Mucosa of gallbladder (tissue), 1 donor: ENCODE measurements around the gene MUC5AC. TPM values are rescaled to one million over a fixed set of nuclear protein-coding genes. Genes with fewer than 3 reads are reported as not detected.
"Not testable (repeated sequence)": the region's sequence is repeated elsewhere in the genome, so short reads cannot be mapped to it uniquely, and the experiment has no call there.

ENCODE experiments used
- DNase-seq: peaks from one replicate; pipeline ENCODE4 v3.0.0-alpha.2; 2020; ENCODE audit warnings: low spot score
- total RNA-seq: library from RNA; stranded (reverse); gene quantifications from one replicate; pipeline ENCODE4 v1.2.1, GENCODE V29; 2021
- donor health status: DM: no; HTN: no; CAD: no.

Gene MUC5AC, protein sequence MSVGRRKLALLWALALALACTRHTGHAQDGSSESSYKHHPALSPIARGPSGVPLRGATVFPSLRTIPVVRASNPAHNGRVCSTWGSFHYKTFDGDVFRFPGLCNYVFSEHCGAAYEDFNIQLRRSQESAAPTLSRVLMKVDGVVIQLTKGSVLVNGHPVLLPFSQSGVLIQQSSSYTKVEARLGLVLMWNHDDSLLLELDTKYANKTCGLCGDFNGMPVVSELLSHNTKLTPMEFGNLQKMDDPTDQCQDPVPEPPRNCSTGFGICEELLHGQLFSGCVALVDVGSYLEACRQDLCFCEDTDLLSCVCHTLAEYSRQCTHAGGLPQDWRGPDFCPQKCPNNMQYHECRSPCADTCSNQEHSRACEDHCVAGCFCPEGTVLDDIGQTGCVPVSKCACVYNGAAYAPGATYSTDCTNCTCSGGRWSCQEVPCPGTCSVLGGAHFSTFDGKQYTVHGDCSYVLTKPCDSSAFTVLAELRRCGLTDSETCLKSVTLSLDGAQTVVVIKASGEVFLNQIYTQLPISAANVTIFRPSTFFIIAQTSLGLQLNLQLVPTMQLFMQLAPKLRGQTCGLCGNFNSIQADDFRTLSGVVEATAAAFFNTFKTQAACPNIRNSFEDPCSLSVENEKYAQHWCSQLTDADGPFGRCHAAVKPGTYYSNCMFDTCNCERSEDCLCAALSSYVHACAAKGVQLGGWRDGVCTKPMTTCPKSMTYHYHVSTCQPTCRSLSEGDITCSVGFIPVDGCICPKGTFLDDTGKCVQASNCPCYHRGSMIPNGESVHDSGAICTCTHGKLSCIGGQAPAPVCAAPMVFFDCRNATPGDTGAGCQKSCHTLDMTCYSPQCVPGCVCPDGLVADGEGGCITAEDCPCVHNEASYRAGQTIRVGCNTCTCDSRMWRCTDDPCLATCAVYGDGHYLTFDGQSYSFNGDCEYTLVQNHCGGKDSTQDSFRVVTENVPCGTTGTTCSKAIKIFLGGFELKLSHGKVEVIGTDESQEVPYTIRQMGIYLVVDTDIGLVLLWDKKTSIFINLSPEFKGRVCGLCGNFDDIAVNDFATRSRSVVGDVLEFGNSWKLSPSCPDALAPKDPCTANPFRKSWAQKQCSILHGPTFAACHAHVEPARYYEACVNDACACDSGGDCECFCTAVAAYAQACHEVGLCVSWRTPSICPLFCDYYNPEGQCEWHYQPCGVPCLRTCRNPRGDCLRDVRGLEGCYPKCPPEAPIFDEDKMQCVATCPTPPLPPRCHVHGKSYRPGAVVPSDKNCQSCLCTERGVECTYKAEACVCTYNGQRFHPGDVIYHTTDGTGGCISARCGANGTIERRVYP (N-terminal part only)
- 18.6 TPM for total RNA-seq

DNA sequence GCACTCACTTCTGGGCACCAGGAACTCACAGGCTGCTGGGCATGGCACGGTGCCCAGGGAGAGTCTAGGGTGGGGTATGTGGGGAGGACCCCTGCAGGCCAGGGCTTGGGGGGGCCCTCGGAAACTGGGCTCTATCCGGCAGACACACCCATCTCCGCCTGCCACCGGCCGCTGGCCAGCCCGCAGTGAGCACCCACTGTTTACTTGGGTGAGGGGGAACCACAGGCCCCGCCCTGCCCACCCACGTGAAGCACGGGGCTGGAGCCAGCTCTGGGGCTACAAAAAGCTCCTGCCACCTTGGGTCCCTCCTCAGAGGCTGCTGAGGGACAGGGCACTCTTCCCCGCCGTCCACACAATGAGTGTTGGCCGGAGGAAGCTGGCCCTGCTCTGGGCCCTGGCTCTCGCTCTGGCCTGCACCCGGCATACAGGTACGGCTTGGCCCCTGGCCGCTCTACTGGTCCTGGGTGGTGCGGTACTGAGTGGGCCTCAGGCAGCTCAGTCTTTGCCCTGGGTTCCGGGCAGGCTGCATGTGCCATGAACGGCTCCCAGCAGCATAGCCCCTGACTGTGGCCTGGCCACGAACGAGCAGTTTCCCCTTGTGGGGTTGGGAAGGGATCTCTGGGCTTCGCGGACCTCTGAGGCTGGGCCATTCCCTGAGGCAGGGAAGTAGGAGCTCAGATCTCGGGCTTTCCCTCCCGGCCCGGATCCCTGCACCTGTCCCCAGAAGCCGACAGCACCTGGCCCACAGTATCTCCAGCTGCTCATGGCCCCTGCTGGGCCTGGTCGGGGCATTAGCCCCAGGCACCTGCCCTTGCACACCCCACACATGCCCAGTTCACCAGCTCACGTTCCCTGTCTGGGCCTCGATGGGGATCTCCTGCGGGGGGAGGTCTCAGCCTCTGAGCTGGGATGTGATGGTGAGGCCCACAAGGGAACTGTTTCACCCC is at the start of gene MUC5AC:
MUC5AC (plus strand) TSS at position 309 of the 947 bp plus-strand sequence; CDS start at position 356, 47 bp downstream.
- no peak for DNase-seq

DNA sequence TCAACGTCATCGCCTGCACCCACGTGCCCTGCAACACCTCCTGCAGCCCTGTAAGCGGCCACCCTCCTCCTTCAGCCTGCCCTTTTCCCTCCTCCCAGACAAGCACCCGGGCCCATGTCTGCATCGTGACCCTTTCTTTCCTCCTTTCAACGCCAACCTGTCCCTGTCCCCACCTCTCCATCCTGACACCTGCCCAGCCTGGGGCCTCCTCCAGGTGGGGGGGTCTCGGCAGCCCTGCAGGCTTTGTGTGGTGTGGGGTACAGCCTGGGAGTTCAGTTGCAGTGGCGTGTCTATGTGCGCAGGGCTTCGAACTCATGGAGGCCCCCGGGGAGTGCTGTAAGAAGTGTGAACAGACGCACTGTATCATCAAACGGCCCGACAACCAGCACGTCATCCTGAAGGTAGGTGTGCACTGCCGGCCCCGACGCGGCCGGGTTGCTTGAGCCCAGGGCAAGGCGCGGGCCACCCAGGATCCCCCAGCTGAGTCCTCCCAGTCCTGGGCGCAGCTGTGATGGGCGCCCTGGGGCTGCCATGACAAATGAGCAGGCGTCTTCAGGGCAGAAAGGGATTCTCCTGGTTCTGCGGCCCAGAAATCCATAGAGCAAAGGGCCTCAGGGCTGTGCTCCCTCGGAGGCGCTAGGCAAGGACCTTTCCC is 49.4 kb upstream of the MUC5AC start:
- DNase-seq = no peak

DNA sequence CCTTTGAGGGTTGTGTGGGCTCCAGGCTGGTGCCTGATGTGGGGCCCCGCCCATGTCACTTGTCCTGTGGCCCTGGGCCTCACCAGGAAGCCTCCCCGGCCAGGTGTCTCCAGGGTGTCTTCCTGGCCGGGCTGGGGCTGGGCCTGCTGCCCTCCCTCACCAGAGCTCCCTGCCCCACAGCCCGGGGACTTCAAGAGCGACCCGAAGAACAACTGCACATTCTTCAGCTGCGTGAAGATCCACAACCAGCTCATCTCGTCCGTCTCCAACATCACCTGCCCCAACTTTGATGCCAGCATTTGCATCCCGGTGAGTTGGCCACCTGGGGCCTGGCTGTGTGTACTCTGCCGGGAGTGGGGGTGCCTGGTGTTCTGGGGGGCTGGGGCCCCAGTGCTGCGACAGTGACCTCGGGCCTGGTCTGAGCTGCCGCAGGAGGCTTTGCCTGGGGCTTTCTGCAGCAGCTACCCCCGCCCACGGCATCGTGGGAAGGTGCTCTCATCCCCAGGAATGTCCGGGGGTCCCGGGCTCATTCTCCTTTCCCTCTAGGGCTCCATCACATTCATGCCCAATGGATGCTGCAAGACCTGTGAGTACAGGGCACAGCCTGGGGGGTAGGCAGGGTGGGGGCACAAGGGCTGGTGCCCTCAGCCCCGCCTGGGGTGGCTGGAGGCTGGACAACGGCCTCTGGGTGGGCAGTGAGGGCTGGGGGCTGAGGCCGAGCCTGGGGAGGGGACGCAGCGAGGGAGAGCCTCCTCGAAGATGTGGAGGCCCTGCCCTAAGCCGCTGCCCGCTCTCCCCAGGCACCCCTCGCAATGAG is 48.4 kb upstream of the MUC5AC start:
- DNase-seq = no peak

DNA sequence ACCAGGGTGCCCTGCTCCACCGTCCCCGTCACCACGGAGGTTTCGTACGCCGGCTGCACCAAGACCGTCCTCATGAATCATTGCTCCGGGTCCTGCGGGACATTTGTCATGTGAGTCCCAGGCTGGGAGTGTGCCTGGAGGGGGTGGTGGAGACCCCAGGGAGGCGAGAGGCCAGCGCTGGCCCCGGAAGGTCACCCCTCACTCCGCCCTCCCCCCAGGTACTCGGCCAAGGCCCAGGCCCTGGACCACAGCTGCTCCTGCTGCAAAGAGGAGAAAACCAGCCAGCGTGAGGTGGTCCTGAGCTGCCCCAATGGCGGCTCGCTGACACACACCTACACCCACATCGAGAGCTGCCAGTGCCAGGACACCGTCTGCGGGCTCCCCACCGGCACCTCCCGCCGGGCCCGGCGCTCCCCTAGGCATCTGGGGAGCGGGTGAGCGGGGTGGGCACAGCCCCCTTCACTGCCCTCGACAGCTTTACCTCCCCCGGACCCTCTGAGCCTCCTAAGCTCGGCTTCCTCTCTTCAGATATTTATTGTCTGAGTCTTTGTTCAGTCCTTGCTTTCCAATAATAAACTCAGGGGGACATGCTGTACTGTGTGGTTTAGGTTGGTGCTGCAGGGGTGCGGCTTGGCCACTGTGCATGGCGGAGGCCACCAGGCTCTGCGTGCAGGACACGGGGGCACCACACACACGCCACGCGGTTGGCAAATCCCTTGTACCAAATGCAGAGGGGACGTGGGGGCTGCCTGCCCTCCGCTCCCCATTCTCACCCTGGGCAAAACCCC is 47.6 kb upstream of the MUC5AC start:
- DNase-seq = no peak

DNA sequence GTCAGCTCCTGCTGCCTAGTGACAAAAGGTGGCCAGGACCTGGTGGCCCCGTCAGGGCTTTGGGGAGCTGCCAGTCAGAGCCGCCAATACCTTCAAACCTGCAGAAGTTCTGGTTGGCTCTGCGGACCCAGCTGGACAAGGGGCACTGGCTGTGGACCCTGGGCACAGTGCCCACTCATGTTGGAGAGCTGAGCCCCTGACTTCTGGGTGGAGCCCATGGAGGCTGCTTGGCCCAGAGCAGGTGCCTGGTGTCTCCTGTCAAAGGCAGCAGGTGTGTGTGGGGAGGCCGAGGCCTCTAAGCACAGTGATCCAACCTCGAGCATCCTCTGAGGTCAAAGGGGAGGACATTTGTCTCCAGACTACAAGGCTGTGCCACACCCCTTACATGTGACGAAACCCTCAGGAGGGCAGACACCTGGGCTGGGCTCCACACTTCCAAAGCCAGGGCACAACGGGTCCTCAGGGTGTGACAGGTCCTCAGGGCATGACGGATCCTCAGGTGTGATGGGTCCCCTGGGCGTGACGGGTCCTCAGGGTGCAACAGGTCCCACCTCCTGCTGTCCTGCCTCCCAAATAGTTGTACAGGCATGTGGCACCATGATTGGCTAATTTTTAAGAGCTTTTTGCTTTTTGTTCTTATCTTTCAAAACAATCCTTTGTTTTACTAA is 46.1 kb upstream of the MUC5AC start:
- no peak for DNase-seq

DNA sequence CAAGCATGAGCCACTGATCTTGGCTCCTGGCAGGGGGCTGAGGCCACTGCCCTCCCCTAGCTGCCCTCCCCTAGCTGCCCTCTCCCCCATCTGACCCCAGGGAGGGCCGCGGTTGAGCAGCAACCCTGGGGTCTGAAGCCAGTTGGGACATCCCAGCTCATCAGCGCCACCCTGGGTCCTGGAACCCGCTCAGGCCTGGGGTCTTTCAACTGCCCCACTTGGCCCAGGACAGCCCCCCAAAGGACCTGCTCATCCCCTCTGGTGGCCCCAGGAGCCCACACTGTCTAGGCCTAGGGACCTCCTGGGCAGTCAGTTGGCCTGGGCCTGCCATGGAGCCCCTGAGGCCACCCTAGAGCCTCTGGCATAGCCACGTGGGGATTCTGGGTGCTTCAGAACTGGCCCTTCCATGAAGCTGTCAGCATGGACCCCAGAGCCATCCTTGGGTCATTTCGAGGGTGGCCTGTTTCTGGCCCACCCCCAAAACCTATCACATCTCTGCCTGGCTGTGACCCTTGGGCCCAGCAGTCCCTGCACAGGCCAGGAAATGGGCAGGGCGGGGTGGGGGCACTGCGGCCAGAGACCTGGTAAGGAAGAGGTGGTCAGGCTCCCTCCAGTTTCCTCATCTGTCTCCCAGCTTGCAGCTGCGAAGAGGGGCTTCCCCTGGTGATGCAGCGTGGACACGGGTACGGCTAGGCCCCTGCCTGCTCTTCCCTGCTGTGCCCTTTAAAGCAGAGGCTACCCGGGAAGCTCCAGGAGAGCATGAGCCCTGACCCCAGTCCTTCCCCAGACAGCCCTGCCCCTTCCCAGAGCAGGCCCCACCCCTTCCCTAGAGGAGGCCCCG is 45.2 kb upstream of the MUC5AC start:
- no peak for DNase-seq

DNA sequence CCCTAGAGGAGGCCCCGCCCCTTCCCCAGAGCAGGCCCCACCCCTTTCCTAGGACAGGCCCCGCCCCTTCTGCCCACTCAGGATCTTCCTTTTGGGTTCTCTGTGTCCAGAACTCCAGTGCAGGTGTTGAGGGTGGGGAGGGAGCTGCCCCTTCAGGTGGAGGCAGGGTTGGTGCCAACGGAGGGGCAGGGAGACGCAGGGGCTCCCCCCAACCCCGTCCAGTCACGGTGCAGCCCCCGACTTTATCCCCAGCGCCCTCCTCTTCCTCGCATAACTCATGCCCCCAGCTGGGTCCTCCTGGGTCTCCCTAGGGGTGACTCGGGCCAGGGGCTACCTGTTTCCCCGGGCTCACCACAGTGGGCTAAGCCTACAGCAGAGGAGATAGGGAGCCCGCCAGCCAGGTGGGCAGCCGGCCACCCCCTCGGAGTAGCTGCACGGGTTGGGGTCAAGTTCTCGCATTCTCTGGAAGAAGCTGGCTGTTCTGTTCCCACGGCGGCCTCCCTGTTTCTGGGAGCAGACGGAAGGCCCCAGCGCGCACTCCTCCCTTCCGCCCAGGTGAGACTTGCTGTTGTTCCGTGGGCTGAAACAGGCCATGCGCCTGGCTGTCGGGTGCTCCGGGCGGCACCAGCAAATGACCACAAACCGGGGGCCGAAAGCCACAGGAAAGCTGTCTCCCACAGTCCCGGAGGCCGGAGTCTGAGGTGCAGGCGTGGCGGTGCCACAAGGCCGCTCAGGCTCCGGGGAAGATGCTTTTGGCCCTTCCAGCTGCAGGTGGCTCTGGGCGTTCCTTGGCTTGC is 44.1 kb upstream of the MUC5AC start:
- DNase-seq = no peak

DNA sequence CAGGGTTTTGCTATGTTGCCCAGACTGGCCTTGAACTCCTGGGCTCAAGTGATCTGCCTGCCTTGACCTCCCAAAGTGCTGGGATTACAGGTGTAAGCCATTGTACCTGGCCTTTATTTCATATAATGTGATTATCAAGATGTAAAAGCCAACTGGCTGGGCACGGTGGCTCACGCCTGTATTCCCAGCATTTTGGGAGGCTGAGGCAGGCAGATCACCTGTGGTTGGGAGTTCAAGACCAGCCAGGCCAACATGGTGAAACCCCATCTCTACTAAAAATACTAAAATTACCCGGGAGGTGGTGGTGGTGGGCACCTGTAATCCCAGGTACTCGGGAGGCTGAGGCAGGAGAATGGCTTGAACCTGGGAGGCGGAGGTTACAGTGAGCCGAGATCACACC is 42.5 kb upstream of the MUC5AC start:
- DNase-seq = not testable (repeated sequence)

DNA sequence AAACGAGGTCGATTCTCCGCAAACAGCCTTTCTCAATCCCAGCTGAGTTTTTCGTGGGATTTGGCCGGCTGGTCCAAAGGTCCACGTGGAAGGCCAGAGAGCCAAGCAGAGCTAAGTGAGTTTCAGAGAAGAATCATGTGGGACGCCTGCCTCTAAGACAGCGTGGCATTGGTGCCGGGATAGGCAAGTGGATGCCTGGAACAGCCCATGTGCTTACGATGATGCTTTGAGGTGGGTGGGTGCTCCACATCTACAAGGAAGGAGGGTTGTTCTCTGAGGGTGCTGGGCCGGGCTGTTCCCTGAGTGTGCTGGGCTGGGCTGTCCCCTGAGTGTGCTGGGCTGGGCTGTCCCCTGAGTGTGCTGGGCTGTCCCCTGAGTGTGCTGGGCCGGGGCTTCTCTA is 41.6 kb upstream of the MUC5AC start:
- no peak for DNase-seq

DNA sequence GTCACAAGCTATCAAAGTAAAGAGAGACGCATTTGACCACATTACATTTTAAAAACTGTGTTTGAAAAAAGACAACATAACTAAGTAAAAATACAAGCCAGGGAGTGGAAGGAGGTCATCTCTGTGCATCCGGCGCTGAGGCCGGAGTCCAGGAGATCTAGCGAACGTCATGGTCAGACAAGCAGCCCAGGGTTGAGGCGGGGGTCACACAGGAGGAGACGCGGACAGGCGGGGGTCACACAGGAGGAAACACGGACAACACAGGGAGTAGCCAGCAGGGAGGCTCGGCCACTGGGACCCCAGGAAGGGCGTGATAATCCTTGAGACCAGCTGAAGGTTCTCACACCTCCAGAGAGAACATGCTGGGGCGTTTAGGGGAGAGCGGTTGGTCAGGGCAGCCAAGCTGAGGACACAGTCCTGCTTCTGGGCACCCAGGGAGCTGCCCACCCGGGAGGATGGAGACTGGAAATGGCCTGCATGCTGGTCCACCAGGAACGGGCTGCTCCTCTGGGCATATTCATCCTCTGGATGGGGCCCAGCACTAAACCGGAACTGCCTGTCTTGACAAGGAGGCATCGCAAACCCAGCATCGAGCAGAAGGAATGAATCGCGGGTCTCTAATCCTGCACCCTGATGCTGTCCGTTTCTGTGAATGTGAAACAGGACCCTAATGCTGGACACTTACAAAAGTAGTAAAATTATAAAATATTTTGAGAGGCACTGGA is 40.9 kb upstream of the MUC5AC start:
- no peak for DNase-seq

DNA sequence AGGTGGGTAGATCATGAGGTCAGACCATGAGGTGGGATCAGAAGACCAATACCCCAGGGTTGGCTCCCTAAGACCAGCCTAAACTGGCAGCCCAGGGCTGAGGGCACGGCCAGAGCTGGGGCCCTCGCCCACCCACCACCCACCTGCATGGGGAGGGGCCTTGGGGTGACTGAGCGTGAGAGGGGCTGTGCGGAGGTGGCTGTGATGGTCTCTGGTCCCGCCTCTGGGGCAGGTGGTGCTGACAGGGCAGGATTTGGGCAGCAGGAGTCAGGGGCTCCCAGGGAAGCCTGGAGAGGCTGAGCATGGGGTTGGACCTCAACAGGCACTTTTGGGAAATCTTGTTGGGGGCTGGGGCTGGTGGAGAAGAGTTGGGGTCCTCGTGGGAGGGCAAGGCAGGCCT is 39.8 kb upstream of the MUC5AC start:
- no peak for DNase-seq

DNA sequence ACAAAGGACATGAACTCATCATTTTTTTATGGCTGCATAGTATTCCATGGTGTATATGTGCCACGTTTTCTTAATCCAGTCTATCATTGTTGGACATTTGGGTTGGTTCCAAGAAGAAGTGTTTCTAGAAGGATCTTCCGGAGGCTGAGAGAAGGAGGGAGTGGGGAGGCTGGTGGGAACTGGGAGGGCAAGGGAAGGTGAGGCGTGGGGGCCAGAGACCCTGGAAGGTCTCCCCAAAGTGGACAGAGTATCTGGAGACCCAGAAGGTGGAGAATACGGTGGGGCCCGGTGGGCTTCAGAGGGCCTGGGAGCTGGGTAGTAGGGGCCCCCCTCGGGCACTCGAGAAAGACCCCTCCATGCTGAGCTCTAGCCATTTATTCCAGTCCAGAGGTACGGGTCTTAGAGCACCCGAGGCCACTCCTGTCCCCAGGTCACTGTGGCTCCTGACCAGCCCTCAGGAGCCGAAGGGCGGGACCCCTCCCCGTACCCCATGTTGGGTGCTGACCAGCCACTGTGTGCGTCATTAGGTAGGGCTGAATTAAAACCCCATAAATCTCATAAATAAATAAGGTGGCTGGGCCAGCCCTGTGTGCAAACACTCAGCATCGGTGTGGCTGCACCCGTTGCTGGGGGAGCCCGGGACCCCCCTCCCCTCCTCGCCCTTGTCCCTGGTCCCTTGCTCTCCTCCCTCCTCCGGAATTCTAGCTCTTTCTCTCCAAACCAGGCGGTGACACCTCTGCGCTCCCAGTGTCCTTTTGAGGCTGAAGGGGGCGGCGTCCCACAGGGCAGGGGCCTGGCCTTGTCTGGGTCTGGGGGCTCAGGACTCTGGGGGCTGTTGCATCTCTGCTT is 38.8 kb upstream of the MUC5AC start:
- DNase-seq = no peak

DNA sequence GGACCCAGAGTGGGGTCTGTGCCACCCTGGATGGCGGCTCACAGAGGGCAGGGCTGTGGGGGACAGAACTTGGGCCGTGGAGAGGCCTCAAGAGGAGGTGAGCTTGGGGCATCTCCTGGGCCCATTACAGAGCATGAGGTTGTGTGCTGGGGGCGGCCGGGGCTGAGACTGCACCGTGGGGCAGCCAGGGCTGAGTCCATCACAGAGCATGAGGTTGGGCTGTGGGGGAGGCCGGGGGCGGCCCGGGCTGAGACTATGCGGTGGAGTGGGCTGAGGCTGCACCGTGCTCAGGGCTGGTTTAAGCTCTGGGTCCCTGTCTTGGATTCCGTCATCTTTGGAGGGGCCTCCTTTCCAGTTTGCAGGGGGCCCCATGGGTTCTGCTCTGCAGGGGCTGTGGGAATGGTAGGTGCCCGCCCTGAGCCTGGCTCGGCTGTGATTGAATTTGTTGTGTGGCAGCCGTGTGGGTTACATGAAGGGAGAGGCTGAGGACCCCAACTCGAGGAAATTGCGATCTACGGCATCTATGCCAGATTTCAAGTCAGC is 38.1 kb upstream of the MUC5AC start:
- no peak for DNase-seq
